NCI-H1694 treated with DMSO at 0.1 percent for 48 hours (cell line): ENCODE data around the gene DIS3L2.

ENCODE experiments used
- DNase-seq: peaks from one replicate; lab custom pipeline; 2025; lab: John Stamatoyannopoulos, UW

DIS3L2 gene

DNA sequence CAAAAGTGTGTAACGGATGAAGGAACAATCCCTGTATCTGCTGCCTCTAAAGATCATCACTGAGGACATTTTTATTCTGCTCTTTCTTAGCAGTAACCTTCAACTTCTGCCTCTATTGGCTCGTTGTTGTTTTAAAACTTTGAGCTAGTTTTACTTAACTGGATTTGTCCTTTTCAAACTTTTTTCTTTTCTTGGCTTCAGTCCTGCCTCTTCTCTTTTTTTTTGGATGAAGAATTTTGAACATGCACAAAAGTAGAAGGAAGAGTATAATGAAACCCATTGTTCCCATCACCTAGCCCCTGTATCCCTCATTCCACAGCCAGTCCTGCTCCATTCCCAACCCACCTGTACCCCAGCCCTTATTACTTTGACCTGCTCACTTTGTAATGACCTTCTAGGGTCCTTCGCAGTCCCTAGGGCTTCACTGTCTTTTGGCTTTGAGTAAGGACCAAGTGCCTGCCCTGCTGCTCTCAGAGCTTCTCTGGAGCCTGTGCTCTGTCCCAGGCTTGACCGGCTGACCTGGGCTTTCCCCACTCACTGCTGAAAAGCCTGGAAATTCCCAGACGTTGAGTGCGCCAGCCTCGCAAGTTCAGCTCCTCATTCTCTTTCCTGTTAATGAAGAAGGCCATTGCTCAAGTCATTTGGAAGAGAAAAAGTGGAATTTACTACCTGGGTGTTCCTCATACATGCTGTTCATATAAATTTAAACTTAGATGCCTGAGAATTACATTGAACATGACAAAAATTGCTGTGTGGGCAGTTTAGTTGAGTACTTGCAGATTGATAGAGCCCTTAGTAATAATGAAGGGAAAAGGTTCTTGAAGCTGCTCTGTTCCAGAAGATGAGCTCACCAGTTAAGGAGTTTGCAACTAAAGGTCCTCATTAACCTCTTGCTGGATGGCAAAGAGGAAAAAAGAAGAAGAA is 267.7 kb downstream of the DIS3L2 start:
- no peak for DNase-seq

DNA sequence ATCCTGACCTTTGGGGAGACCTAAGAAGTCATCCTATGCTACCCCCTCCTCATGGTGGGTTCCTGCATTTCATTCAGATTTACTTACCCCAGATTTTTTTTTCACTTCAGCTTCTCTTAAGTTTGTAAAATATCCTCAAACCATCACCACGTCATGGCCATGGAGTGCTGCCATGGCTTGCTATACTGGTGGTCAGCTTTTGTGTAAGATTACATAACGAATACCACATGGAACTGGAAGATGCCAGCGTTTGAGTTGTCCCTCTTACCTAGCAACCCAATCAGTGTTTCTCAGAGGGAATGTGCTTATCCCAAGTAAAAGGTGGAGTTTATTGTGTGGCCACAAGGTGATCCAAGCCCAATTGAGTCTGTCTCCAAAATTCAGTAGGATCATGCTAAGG is 268.4 kb downstream of the DIS3L2 start:
- no peak for DNase-seq

DNA sequence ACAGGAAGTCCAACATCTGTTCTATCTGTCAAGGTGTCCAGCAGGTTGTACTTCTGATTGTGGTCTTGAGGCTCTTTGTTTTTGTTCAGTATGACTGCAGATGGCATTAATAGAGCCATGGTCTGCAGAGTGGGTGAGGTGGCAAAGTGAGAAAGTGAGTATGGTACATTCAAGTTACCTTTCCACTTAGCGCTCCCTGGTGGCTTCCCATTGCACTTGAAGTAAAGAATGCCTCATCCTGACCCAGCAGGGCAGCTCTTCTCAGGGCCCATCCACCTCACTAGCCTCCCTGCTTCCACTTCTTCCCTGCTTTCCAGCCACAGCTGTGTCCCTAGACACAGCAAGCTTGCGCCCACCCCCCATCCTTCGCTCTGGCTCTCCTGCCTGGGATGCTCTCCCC is 269.0 kb downstream of the DIS3L2 start:
- no peak for DNase-seq

GRCh38 chr2:232231554-232231953 is 270.0 kb downstream of the DIS3L2 start:
- DNase-seq: no peak

GRCh38 chr2:232232915-232233314 is 271.4 kb downstream of the DIS3L2 start:
- no peak for DNase-seq

- DNase-seq: no peak
Measured at GRCh38 chr2:232234922-232235615, 273.6 kb downstream of the DIS3L2 start.

GRCh38 chr2:232235716-232236115 is 274.2 kb downstream of the DIS3L2 start:
- DNase-seq: no peak

DNA sequence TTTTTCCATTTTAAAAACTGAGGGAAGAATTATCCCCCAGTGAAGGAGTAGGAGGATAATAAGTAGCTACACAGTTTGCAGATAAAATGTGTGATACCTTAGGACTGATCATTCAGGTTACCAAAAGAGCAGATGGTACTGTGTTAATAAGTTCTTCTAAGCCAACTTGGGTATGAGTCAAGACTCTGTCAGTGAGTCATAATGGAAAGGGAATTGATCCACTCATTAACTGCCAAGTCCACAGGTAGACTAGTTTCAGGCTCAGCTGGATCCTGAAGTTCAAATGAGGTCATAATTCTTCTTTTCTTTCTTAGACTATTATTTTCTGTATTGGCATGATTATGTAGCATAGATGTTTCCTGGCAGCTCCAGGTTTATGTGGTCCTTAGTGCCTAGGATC is 274.7 kb downstream of the DIS3L2 start:
- DNase-seq: no peak

- no peak for DNase-seq
Measured at GRCh38 chr2:232237464-232237863, 276.0 kb downstream of the DIS3L2 start.

GRCh38 chr2:232238108-232238507 is 276.6 kb downstream of the DIS3L2 start:
- no peak for DNase-seq

GRCh38 chr2:232238596-232238995 is 277.1 kb downstream of the DIS3L2 start:
- DNase-seq: no peak

- no peak for DNase-seq
Measured at GRCh38 chr2:232239951-232240681, 278.6 kb downstream of the DIS3L2 start.

GRCh38 chr2:232240906-232241305 is 279.4 kb downstream of the DIS3L2 start:
- DNase-seq: no peak

GRCh38 chr2:232242316-232242715 is 280.8 kb downstream of the DIS3L2 start:
- DNase-seq: no peak

GRCh38 chr2:232245111-232245510 is 283.6 kb downstream of the DIS3L2 start:
- DNase-seq: no peak

DNA sequence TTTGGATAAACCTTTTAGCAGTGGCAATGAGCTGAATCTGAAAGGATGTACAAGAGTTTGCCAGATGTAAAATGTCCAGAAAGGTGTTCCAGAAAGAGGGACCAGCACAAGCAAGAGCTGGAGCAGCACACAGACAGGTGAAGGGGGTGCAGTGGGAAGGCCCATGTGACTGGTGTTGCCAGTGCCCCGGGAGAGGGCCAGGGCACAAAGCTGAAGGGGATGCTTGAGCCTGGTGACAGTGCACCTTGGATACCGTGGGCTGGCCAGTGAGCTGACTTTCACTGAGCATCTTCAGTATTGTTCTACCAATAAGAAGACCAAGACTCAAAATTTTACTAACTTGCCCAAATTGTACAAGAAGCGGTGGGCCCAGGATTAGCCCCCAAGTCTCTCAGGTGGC is 284.7 kb downstream of the DIS3L2 start:
- no peak for DNase-seq

DNA sequence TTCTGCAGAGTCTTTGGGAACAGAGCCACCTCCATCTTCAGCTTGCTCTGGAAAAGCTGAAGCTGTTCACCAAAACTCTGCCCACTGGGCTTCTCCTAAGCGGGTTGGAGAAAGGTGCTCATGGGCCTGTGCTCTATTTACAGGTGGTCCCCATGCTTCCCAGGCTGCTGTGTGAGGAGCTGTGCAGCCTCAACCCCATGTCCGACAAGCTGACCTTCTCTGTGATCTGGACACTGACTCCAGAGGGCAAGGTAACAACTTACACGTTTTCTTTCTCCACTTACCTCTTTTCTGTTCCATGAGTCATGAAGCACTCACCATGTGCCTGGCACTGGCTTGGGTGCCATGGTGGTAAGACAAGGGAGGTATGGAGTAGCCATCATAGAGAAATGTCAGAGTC is 287.6 kb downstream of the DIS3L2 start:
- DNase-seq: no peak

DNA sequence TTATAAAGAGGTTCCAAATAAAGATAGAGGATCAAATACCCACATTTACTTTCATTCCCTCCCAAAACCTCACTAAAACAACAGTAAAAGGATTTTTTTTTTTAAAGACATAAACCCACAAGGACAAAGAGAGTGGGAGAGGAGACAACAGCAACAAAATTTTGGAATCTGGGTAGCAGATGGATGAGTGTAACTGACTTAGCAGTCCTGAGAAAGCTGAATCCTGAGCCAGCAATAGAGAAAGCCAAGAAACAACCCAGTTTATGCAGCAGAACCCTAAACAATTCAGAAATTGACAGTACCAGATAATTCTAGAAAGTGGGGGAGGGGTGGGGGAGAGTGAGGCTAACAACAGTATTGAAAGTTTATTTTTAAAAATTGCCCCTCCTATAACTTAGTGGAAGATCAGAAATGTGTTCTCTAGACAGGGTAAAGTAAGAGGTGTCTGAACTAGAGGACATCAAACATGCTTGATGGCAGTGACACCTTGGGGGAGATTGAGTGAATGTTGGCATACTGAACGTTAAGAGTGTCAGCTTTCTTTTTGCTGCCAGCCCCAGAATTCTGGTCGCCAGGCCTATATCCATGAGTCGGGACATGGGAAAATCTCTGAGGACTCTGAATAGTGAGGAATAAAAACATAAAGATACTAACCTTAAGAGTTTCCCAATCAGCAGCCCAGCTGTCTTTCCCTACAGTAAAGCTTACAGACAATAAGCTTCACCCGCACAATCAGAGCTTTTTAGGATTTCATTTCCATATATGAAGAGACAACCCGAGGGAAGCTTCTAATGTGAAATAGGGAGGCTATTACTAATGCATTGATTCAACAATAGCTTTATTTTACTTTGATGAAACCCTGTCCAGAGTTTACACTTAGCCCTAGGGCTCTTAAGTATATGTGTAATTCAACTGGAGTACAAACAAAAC is 289.0 kb downstream of the DIS3L2 start:
- no peak for DNase-seq

GRCh38 chr2:232255033-232255432 is 293.5 kb downstream of the DIS3L2 start:
- no peak for DNase-seq

GRCh38 chr2:232260075-232260474 is 298.6 kb downstream of the DIS3L2 start:
- DNase-seq: no peak

GRCh38 chr2:232261776-232262175 is 300.3 kb downstream of the DIS3L2 start:
- no peak for DNase-seq

DNA sequence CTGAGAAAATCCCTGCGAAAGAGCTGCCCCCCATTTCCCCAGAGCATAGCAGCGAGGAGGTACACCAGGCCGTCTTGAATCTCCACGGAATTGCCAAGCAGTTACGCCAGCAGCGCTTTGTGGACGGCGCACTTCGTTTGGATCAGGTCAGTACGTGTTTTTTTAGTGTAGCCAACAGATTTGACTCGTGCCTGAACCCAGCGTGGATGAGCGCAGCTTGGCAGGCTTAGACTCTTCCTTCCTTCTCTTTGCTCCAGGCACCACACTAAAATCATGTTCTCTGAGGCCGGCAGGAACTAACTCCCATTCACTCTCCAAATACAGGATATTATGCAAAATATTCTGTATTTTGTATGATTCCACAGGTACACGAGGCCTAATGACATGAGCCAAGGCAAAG is 301.8 kb downstream of the DIS3L2 start:
- no peak for DNase-seq
